A673 (cell line): Measurements from ENCODE around the gene SMAD6. TPM values are rescaled to one million over a fixed set of nuclear protein-coding genes. Genes with fewer than 3 reads are reported as not detected.

ENCODE experiments used
- BruUV-seq: library from RNA; stranded (reverse); fragments of 400-500 nt; replicated peaks from 2 replicates; lab custom pipeline; 2021; lab: Mats Ljungman, UMichigan
- CTCF ChIA-PET: fragments of 300-600 bp; sonication (Branson Sonifier 250); formaldehyde crosslinking; loops from one replicate; lab custom pipeline; 2022; ENCODE audit warnings: antibody characterized with exemption; lab: Charles Lee
- POLR2A ChIA-PET: fragments of 300-600 bp; sonication (Branson Sonifier 250); formaldehyde crosslinking; loops from one replicate; lab custom pipeline; 2022; ENCODE audit warnings: antibody characterized with exemption; ENCODE audit not compliant: low non-redundant PET; lab: Charles Lee
- DNase-seq: peaks from one replicate; pipeline ENCODE4 v3.0.0-alpha.2; 2015; ENCODE audit warnings: low spot score
- H3K27ac ChIP-seq: fragments of 200-600 bp; sonication (generic); 2 replicates; pipeline ENCODE4 v1.5.1; 2016; ENCODE audit warnings: mixed run types, low read depth, mild to moderate bottlenecking, mixed read lengths, antibody characterized with exemption, low read length; ENCODE audit not compliant: poor library complexity, severe bottlenecking
- H3K27me3 ChIP-seq: fragments of 200-600 bp; sonication (generic); replicated peaks from 2 replicates; pipeline ENCODE4 v1.6.1; 2017; ENCODE audit warnings: mixed run types, low read depth, mild to moderate bottlenecking, mixed read lengths, antibody characterized with exemption, low read length; ENCODE audit not compliant: insufficient read depth, poor library complexity
- H3K36me3 ChIP-seq: fragments of 200-600 bp; sonication (generic); 2 replicates; pipeline ENCODE4 v1.6.1; 2016; ENCODE audit warnings: mixed run types, mild to moderate bottlenecking, mixed read lengths, antibody characterized with exemption, low read length; ENCODE audit not compliant: insufficient read depth, poor library complexity, severe bottlenecking
- H3K4me1 ChIP-seq: fragments of 200-600 bp; sonication (generic); 2 replicates; pipeline ENCODE4 v1.6.1; 2017; ENCODE audit warnings: mixed run types, mild to moderate bottlenecking, mixed read lengths, antibody characterized with exemption, low read length; ENCODE audit not compliant: insufficient read depth, poor library complexity, severe bottlenecking
- H3K4me3 ChIP-seq: fragments of 200-600 bp; sonication (generic); 2 replicates; pipeline ENCODE4 v1.5.1; 2016; ENCODE audit warnings: low read depth, mixed run types, mild to moderate bottlenecking, mixed read lengths, low read length; ENCODE audit not compliant: poor library complexity, severe bottlenecking
- H3K9me3 ChIP-seq: fragments of 200-600 bp; sonication (generic); 2 replicates; pipeline ENCODE4 v1.6.1; 2016; ENCODE audit warnings: mixed run types, low read depth, mild to moderate bottlenecking, mixed read lengths, antibody characterized with exemption, low read length; ENCODE audit not compliant: poor library complexity, severe bottlenecking
- EZH2 ChIP-seq: fragments of 200-600 bp; sonication (generic); IDR thresholded peaks from 2 replicates; pipeline ENCODE4 v1.6.1; 2017; ENCODE audit warnings: borderline replicate concordance, low read depth, mild to moderate bottlenecking, mixed read lengths, antibody characterized with exemption, low read length; ENCODE audit not compliant: poor library complexity, severe bottlenecking
- intact Hi-C: fragments of 100-400 bp; cut with micrococcal nuclease; formaldehyde crosslinking; loops from one replicate; pipeline ENCODE4 v1.10.0; 2022; ENCODE audit not compliant: unreplicated experiment
- total RNA-seq: library from RNA; stranded (reverse); gene quantifications from 2 replicates; pipeline ENCODE4 v1.2.3, GENCODE V29; 2021
- TF ChIP-seq, protein P1 (sequence below): fragments of 300-800, 200-600 bp; sonication (generic); conservative IDR thresholded peaks from 2 replicates; pipeline ENCODE4 v1.5.1; 2017; ENCODE audit warnings: low read depth, mild to moderate bottlenecking, antibody characterized with exemption, low read length, moderate library complexity, mixed read lengths

SMAD6 gene
- total RNA-seq, 1 experiment from 2014 or later = 63.9 TPM

DNA sequence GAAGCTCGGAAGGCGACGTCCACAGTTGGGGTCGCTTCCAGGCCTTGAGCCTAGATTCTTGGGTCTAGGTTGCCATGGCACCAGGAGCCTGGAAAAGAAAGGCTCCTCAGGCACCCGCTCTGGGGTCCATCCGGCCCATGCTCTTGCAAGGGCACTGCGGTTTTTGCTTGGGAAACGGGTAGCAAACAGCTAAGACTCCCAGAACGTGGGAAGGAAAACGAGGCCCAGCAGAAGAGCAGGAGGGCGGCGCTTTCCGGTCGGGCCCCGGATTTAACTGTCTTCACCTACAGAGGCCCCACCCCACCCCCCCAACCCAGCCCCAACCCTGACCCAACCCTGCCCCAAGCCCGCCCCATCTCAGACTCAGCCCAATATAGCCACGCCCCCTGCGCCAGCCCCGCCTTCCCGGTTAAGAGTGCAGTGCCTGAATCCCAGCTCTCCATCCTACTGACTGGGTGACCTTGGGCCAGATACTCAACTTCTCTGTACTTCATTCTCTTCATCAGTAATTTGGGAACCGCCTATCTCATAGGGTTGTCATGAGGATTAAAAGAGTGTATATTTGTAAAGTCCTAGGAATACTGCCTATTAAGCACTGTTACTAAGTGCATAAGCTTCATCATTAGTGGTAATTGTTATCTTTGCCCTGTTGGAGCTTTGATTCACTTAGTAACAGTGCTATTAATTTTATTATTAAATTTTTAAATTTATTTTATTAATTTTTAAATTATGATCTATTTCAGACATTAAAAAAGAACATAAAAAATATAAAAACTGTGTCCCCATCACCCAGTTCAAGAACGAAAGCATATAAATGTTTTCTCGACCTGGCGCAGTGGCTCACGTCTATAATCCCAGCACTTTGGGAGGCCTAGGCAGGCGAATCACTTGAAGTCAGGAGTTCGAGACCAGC lies 28.4 kb upstream of the SMAD6 start:
- Histone ChIP-seq H3K27ac (no peak overlapping the region), H3K27me3 (no peaks in the 10 kb centered on the region), H3K9me3 (no peaks in the 10 kb centered on the region), H3K4me1 (no peaks in the 10 kb centered on the region), H3K4me3 (no peak overlapping the region), H3K36me3 (no peaks in the 10 kb centered on the region)
- no TSS peak for BruUV-seq
- POLR2A ChIA-PET = no interaction called here
- CTCF ChIA-PET = interaction anchor here (0.6 kb wide), 1 partner anchor 115 kb away, joined by 3 read pairs; no protein-coding TSS in a partner anchor
- intact Hi-C loops = no loop called here
- no peak for TF ChIP-seq EZH2
- TF ChIP-seq, protein P1, sequence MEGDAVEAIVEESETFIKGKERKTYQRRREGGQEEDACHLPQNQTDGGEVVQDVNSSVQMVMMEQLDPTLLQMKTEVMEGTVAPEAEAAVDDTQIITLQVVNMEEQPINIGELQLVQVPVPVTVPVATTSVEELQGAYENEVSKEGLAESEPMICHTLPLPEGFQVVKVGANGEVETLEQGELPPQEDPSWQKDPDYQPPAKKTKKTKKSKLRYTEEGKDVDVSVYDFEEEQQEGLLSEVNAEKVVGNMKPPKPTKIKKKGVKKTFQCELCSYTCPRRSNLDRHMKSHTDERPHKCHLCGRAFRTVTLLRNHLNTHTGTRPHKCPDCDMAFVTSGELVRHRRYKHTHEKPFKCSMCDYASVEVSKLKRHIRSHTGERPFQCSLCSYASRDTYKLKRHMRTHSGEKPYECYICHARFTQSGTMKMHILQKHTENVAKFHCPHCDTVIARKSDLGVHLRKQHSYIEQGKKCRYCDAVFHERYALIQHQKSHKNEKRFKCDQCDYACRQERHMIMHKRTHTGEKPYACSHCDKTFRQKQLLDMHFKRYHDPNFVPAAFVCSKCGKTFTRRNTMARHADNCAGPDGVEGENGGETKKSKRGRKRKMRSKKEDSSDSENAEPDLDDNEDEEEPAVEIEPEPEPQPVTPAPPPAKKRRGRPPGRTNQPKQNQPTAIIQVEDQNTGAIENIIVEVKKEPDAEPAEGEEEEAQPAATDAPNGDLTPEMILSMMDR = no peak
- DNase-seq = no peak

GRCh38 chr15:66674756-66675155 lies 27.3 kb upstream of the SMAD6 start:
- H3K27me3 ChIP-seq = no peaks in the 10 kb centered on the region
- TF ChIP-seq, protein P1 = no peak
- no peak for TF ChIP-seq EZH2
- peaks cover 4% of the 10 kb centered on the region for H3K4me1 ChIP-seq
- intact Hi-C loops = no loop called here
- ChIA-PET POLR2A (no interaction called here), CTCF (no interaction called here)
- H3K9me3 ChIP-seq = no peaks in the 10 kb centered on the region
- H3K36me3 ChIP-seq = no peaks in the 10 kb centered on the region
- BruUV-seq = no TSS peak
- H3K27ac ChIP-seq = no peak overlapping the region
- no peak overlapping the region for H3K4me3 ChIP-seq
- no peak for DNase-seq

DNA sequence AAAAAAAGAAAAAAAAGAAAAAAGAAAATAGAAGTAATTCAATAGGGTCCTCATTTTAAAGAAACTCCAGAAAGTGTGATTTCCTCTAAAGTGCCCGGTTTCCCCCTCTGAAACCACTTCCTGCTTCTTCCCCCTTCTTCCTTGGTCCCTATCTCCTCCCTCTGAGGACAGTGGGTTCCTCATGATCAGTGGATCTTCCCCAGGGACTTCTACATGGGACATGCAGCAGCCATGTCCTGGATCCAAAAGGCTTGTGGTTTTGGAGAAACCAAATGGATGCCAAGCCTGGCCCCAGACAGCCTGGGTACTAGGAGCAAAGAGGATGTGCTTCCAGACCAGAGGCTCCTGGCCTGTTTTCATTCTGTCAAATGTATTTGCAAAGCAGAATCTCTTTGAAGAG lies 26.6 kb upstream of the SMAD6 start:
- no peak overlapping the region for H3K27ac ChIP-seq
- TF ChIP-seq, protein P1 = no peak
- TF ChIP-seq EZH2 = no peak
- intact Hi-C loops = no loop called here
- no TSS peak for BruUV-seq
- no peak overlapping the region for H3K4me3 ChIP-seq
- CTCF ChIA-PET = no interaction called here
- peaks cover 6% of the 10 kb centered on the region for H3K4me1 ChIP-seq
- no peaks in the 10 kb centered on the region for H3K36me3 ChIP-seq
- POLR2A ChIA-PET = no interaction called here
- no peaks in the 10 kb centered on the region for H3K9me3 ChIP-seq
- no peaks in the 10 kb centered on the region for H3K27me3 ChIP-seq
- DNase-seq = no peak
